Gastrocnemius medialis (tissue), 4 donors: Measurements from ENCODE around the gene CIZ1. TPM values are rescaled to one million over a fixed set of nuclear protein-coding genes. Genes with fewer than 3 reads are reported as not detected.

ENCODE experiments used
- ATAC-seq, 2 donors: fragments of 150-250 bp; one replicate each; pipeline ENCODE4 v1.9.1; 2016
- DNase-seq, 2 donors: peaks; one replicate each; pipeline ENCODE4 v3.0.0-alpha.2; 2019
- H3K27ac ChIP-seq, 4 donors: fragments of 200-600 bp; sonication (generic); 1 replicate in 1 of 4; 2 replicates in 3 of 4; pipeline ENCODE4 v1.5.1; 2016 to 2018; ENCODE audit warnings: mild to moderate bottlenecking in 2 of 4, moderate library complexity in 1 of 4
- H3K27me3 ChIP-seq, 3 donors: fragments of 200-600 bp; sonication (generic) in 2 of 3; 1 replicate in 1 of 3; 2 replicates in 2 of 3; pipeline versions ENCODE4 v1.5.1 to v1.6.0; 2016 to 2019; ENCODE audit warnings: mild to moderate bottlenecking in 1 of 3, moderate library complexity in 1 of 3
- H3K36me3 ChIP-seq, 2 donors: fragments of 200-600 bp; sonication (generic) in 1 of 2; one replicate each; pipeline ENCODE4 v1.5.1; 2017 to 2018
- H3K4me1 ChIP-seq, 2 donors: fragments of 200-600 bp; sonication (generic) in 1 of 2; one replicate each; pipeline ENCODE4 v1.5.1; 2016 to 2017; ENCODE audit warnings: mild to moderate bottlenecking in 2 of 2
- H3K4me3 ChIP-seq, 4 donors: fragments of 200-600 bp; sonication (generic) in 3 of 4; 1 replicate in 1 of 4; 2 replicates in 3 of 4; pipeline ENCODE4 v1.5.1; 2016 to 2019; ENCODE audit warnings: mild to moderate bottlenecking in 2 of 4
- H3K9me3 ChIP-seq, 3 donors: fragments of 200-600 bp; sonication (generic) in 2 of 3; 1 replicate in 1 of 3; 2 replicates in 2 of 3; pipeline ENCODE4 v1.5.1; 2016 to 2019
- POLR2A ChIP-seq, 2 donors: fragments of 450-650 bp; IDR thresholded peaks; one replicate each; pipeline ENCODE4 v1.6.1; 2017; ENCODE audit warnings: antibody characterized with exemption in 2 of 2, mild to moderate bottlenecking in 2 of 2, moderate library complexity in 2 of 2
- in situ Hi-C, 4 donors: fragments of 200-750 bp; cut with MboI; loops; one replicate each; pipeline versions ENCODE4 v1.15.0 to v1.8.0; 2017; ENCODE audit warnings: low sequenced_read_pairs in 4 of 4
- intact Hi-C: fragments of 100-400 bp; cut with DNase I; formaldehyde crosslinking; loops from one replicate; pipeline ENCODE4 v1.15.1; 2023; ENCODE audit warnings: low total_unique reads
- total RNA-seq, 4 donors: library from RNA; depleted of rRNA; stranded (reverse); fragments of >200 nt; gene quantifications; one replicate each; pipeline versions ENCODE4 v1.1.0 to v1.2.3, GENCODE V29; 2016
- TF ChIP-seq, protein P1 (sequence below), 5 experiments: fragments of 450-650 bp in 3 of 5; fragments of 200-600 bp in 2 of 5; sonication (generic) in 2 of 5; IDR thresholded peaks in 4 of 5; conservative IDR thresholded peaks in 1 of 5; 1 replicate in 4 of 5; 2 replicates in 1 of 5; pipeline ENCODE4 v1.5.1; 2016 to 2019; ENCODE audit warnings: antibody characterized with exemption in 5 of 5, mild to moderate bottlenecking in 3 of 5, moderate library complexity in 3 of 5

CIZ1 gene
- total RNA-seq, 4 donors from 2014 or later = 47.8 to 61.3 (median 53.0) TPM

DNA sequence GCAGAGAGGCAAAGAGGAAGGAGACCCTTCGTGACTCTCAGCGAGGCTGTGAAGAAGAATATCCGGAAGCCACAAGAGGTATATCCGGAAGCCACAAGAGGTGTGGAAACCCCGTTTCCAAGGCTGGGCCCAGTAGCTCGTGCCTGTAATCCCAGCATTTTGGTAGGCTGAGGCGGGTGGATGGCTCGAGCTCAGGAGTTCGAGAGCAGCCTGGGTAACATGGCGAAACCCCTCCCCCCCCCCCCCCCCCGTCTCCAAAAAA lies 31.9 kb downstream of the CIZ1 start:
- TF ChIP-seq POLR2A (IDR thresholded peaks at IDR 0.05) = no peak
- TF ChIP-seq, protein P1, sequence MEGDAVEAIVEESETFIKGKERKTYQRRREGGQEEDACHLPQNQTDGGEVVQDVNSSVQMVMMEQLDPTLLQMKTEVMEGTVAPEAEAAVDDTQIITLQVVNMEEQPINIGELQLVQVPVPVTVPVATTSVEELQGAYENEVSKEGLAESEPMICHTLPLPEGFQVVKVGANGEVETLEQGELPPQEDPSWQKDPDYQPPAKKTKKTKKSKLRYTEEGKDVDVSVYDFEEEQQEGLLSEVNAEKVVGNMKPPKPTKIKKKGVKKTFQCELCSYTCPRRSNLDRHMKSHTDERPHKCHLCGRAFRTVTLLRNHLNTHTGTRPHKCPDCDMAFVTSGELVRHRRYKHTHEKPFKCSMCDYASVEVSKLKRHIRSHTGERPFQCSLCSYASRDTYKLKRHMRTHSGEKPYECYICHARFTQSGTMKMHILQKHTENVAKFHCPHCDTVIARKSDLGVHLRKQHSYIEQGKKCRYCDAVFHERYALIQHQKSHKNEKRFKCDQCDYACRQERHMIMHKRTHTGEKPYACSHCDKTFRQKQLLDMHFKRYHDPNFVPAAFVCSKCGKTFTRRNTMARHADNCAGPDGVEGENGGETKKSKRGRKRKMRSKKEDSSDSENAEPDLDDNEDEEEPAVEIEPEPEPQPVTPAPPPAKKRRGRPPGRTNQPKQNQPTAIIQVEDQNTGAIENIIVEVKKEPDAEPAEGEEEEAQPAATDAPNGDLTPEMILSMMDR (IDR thresholded peaks at IDR 0.05 in 4 of 5, conservative IDR thresholded peaks at IDR 0.05 in 1 of 5) = no peak
- Histone ChIP-seq H3K27me3 (no peaks in the 10 kb centered on the region), H3K4me1 (peaks cover 8 to 9% of the 10 kb centered on the region in 2 donors), H3K4me3 (peak overlapping the region; percentile 73 to 82 (median 78)), H3K9me3 (no peaks in the 10 kb centered on the region), H3K36me3 (peaks cover 0 to 18% of the 10 kb centered on the region in 2 donors), H3K27ac (peak overlapping the region; percentile 70 to 79 (median 74))
- intact Hi-C loops (no loop called here), in situ Hi-C loops (no loop called here)
- ATAC-seq (no peak), DNase-seq (no peak)

DNA sequence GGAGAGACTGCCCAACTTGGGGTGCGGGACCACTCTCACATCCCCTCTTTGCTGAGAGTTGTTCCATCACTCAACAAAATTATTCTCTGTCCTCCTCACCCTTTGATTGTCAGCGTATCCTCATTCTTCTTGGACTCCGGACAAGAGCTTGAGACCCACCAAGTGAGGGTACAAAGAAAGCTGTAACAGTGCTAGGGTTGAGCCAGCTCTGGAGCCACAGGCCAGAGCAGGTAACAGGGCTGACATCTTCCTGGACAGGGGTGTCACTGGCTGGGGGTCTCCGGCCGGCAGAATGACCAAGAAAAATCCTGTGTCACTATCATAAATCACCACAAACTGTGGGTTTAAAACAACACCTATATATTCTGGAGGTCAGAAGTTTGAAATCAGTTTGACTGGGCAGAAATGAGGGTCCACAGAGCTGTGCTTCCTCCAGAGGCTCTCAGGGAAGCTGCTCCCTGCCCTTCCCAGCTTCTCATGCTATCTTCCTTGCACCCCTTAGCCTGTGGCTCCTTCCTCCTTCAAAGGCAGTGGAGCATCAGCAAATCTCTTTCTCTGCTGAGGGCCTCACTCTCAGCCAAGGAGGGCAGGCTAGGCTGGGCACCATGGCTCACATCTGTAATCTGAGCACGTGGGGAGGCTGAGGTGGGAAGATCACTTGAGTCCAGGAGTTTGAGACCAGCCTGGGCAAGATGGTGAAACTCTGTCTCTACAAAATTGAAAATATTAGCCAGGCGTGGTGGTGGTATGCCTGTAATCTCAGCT lies 35.5 kb downstream of the CIZ1 start:
- DNase-seq (no peak), ATAC-seq (no peak)
- intact Hi-C loops (no loop called here), in situ Hi-C loops (no loop called here)
- no peaks in the 10 kb centered on the region for H3K9me3 ChIP-seq
- H3K4me3 ChIP-seq = no peak overlapping the region
- H3K4me1 ChIP-seq = peaks cover 4 to 9% of the 10 kb centered on the region in 2 donors
- H3K27ac ChIP-seq = no peak overlapping the region
- no peaks in the 10 kb centered on the region for H3K27me3 ChIP-seq
- no peaks in the 10 kb centered on the region for H3K36me3 ChIP-seq
- TF ChIP-seq, protein P1 (IDR thresholded peaks at IDR 0.05 in 4 of 5, conservative IDR thresholded peaks at IDR 0.05 in 1 of 5) = no peak
- TF ChIP-seq POLR2A (IDR thresholded peaks at IDR 0.05) = no peak

DNA sequence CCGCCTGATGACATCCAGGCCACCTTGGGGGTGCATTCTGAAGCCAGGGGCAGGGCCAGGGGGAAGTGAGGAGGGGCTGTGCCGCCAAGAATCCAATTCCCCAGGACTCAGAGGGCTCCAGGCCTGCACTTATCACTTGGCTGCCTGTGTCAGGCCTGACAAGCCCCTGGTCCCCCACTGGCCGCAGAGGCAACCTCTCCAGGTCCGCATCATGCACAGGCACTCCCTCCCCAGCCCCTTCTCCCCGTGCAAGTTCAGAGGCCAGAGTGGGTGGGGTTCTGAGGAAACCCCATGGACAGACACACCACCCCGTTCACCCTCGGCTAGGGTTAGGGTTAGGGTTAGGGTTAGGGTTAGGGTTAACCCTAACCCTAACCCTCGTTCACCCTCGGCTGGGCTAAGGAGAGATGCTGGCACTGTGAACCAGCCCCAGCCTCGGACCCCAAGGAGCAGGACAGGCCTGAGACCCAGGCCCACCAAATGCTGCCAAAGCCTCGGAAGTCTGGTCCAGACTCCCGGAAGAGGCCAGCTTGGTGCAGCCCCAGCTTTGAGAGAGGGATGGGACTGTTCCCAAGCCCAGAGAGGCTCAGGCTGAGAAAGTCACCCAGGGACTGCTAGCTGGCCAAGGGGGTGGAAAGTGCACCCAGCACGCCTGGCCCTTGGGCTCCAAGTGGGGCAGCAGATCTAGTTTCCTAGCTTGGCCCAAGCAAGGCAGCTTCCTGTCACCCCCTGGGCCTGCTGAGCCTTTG lies 37.3 kb downstream of the CIZ1 start:
- intact Hi-C loops = no loop called here
- in situ Hi-C loops = no loop called here
- no peak overlapping the region for H3K27ac ChIP-seq
- peaks cover 0 to 3% of the 10 kb centered on the region in 2 donors for H3K4me1 ChIP-seq
- no peaks in the 10 kb centered on the region for H3K36me3 ChIP-seq
- no peaks in the 10 kb centered on the region for H3K9me3 ChIP-seq
- TF ChIP-seq, protein P1 (IDR thresholded peaks at IDR 0.05 in 4 of 5, conservative IDR thresholded peaks at IDR 0.05 in 1 of 5) = no peak
- TF ChIP-seq POLR2A (IDR thresholded peaks at IDR 0.05) = no peak
- H3K4me3 ChIP-seq = no peak overlapping the region
- no peak for DNase-seq
- no peaks in the 10 kb centered on the region for H3K27me3 ChIP-seq
- ATAC-seq = no peak

DNA sequence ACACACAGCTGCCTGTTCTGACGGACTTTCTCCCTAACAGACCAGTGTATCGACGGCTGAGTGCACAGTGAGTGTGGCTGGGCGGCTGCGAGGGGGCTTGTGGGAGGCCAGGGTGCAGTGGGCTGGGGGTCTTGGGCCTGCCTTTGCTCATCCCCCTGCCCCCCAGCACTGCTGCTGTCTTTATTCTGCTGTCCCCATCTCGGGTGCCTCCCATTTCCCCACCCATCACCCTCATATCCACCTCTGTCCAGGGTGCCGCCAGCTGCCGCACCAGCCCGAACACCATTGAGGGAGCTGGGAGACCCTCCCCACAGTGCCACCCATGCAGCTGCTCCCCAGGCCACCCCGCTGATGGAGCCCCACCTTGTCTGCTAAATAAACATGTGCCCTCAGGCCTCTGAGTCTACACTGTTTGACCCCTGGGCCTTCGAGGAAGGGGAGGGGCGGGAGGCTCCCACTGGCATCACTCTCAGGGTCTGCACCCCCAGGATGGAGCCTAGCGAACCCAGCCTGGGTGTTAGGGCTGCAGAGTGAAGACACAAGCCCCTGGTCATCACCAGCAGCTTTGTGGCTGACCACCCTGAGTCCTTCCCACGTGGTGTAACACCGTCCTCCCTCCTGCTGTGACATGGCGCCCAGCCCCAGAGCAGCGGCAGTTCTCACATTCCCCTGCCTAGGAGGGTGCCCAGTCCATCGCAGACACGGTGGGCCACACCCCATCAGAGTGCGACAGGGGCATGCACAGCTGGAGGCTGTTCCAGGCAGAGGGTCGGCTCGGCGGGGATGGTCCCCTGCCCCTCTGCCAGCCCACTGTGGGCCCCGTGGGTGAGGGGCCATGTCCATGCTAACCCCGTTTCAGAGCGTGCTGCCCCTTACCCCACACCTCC lies 38.1 kb downstream of the CIZ1 start:
- in situ Hi-C loops = no loop called here
- no peak overlapping the region for H3K4me3 ChIP-seq
- H3K36me3 ChIP-seq = no peaks in the 10 kb centered on the region
- intact Hi-C loops = no loop called here
- H3K27me3 ChIP-seq = no peaks in the 10 kb centered on the region
- ATAC-seq (no peak), DNase-seq (no peak)
- no peak for TF ChIP-seq POLR2A (IDR thresholded peaks at IDR 0.05)
- TF ChIP-seq, protein P1 (IDR thresholded peaks at IDR 0.05 in 4 of 5, conservative IDR thresholded peaks at IDR 0.05 in 1 of 5) = no peak
- no peak overlapping the region for H3K27ac ChIP-seq
- peaks cover 0 to 8% of the 10 kb centered on the region in 2 donors for H3K4me1 ChIP-seq
- H3K9me3 ChIP-seq = no peaks in the 10 kb centered on the region
